ENCODE results near the gene PIP5K1A.
A peak's percentile ranks its signal among the peaks of the same experiment; 100 is the strongest.
"Not testable (repeated sequence)": the region's sequence is repeated elsewhere in the genome, so short reads cannot be mapped to it uniquely, and the experiment has no call there.

The PIP5K1A gene

GRCh38 chr1:151193856-151194255 lies 4.5 kb upstream of the PIP5K1A start:
- DNase-seq: no peak

- not testable (repeated sequence) for DNase-seq
Observed at GRCh38 chr1:151194894-151195594, 3.3 kb upstream of the PIP5K1A start.

GRCh38 chr1:151196292-151196800 lies 2.0 kb upstream of the PIP5K1A start:
- DNase-seq: peak; percentile 24

GRCh38 chr1:151197863-151198253 lies 494 bp upstream of the PIP5K1A start:
- no peak for DNase-seq

- DNase-seq: no peak
Observed at GRCh38 chr1:151199873-151200581, 1.7 kb downstream of the PIP5K1A start.

- DNase-seq: not testable (repeated sequence)
Observed at GRCh38 chr1:151205381-151205965, 7.1 kb downstream of the PIP5K1A start.

- DNase-seq: no peak
Observed at GRCh38 chr1:151210830-151211229, 12.5 kb downstream of the PIP5K1A start.

GRCh38 chr1:151211972-151212705 lies 13.8 kb downstream of the PIP5K1A start:
- DNase-seq: no peak

GRCh38 chr1:151213560-151213959 lies 15.2 kb downstream of the PIP5K1A start:
- DNase-seq: no peak

GRCh38 chr1:151221616-151222015 lies 23.3 kb downstream of the PIP5K1A start:
- no peak for DNase-seq

- no peak for DNase-seq
Observed at GRCh38 chr1:151222130-151222529, 23.8 kb downstream of the PIP5K1A start.

GRCh38 chr1:151235235-151235634 lies 36.9 kb downstream of the PIP5K1A start:
- DNase-seq: no peak

- DNase-seq: no peak
Observed at GRCh38 chr1:151237678-151238466, 39.5 kb downstream of the PIP5K1A start.

GRCh38 chr1:151238467-151238739 lies 40.1 kb downstream of the PIP5K1A start:
- DNase-seq: no peak

- DNase-seq: no peak
Observed at GRCh38 chr1:151242442-151242841, 44.1 kb downstream of the PIP5K1A start.

GRCh38 chr1:151243683-151244216 lies 45.4 kb downstream of the PIP5K1A start:
- DNase-seq: no peak

GRCh38 chr1:151246786-151247185 lies 48.4 kb downstream of the PIP5K1A start:
- no peak for DNase-seq

GRCh38 chr1:151251656-151252470 lies 53.5 kb downstream of the PIP5K1A start:
- peak; percentile 59 for DNase-seq

- peak; percentile 89 for DNase-seq
Observed at GRCh38 chr1:151254217-151255213, 56.2 kb downstream of the PIP5K1A start, which contains the start of gene PSMD4. Gene PSMD4, plus strand, starts transcription at chr1:151254734. Its CDS starts 49 bp downstream, at chr1:151254783.

GRCh38 chr1:151255381-151255780 lies 57.0 kb downstream of the PIP5K1A start:
- no peak for DNase-seq

All from NCI-H1436 treated with DMSO at 0.1 percent for 48 hours (cell line).